CD14-positive monocyte (primary cell): ENCODE measurements around the gene KCTD20. TPM values are rescaled to one million over a fixed set of nuclear protein-coding genes. Genes with fewer than 3 reads are reported as not detected.

Source experiments
- DNase-seq, 3 donors: peaks; one replicate each; pipeline ENCODE4 v3.0.0-alpha.2; 2011 to 2022
- H2AFZ ChIP-seq: 2 replicates; pipeline ENCODE4 v1.6.0; 2012; ENCODE audit warnings: mild to moderate bottlenecking, low read depth, low read length, inconsistent platforms; ENCODE audit not compliant: insufficient read depth, poor library complexity, severe bottlenecking
- H3K27ac ChIP-seq, 2 donors: 1 replicate in 1 of 2; 2 replicates in 1 of 2; pipeline ENCODE4 v1.5.1; 2012 to 2013; ENCODE audit warnings: low read length in 2 of 2, control low read depth in 1 of 2, inconsistent platforms in 1 of 2, low read depth in 1 of 2, mild to moderate bottlenecking in 1 of 2
- H3K27me3 ChIP-seq, 2 donors: one replicate each; pipeline versions ENCODE4 v1.6.0 to v1.6.1; 2011 to 2013; ENCODE audit warnings: low read length in 2 of 2; ENCODE audit not compliant: control insufficient read depth in 2 of 2, insufficient read depth in 2 of 2
- H3K36me3 ChIP-seq, 2 donors: replicated peaks in 1 of 2; 1 replicate in 1 of 2; 2 replicates in 1 of 2; pipeline versions ENCODE4 v1.5.1 to v1.6.1; 2012 to 2013; ENCODE audit warnings: low read length in 2 of 2, control low read depth in 1 of 2, inconsistent platforms in 1 of 2, mild to moderate bottlenecking in 1 of 2; ENCODE audit not compliant: insufficient read depth in 2 of 2, control insufficient read depth in 1 of 2
- H3K4me1 ChIP-seq, 2 donors: 1 replicate in 1 of 2; 2 replicates in 1 of 2; pipeline versions ENCODE4 v1.5.1 to v1.6.1; 2012 to 2013; ENCODE audit warnings: low read length in 2 of 2, control low read depth in 1 of 2, inconsistent platforms in 1 of 2, mild to moderate bottlenecking in 1 of 2, moderate library complexity in 1 of 2; ENCODE audit not compliant: insufficient read depth in 2 of 2, control insufficient read depth in 1 of 2
- H3K4me2 ChIP-seq: replicated peaks from 2 replicates; pipeline ENCODE3; 2012; ENCODE audit warnings: low read length, moderate library complexity, mild to moderate bottlenecking; ENCODE audit not compliant: poor library complexity, severe bottlenecking; ENCODE audit errors: extremely low read depth
- H3K4me3 ChIP-seq, 3 experiments: fragments of 200-600 bp in 1 of 3; sonication (generic) in 1 of 3; replicated peaks in 1 of 3; 1 replicate in 2 of 3; 2 replicates in 1 of 3; pipeline ENCODE4 v1.5.1; 2011 to 2013; ENCODE audit warnings: low read length in 3 of 3, mild to moderate bottlenecking in 3 of 3, control low read depth in 2 of 3, low read depth in 2 of 3, inconsistent platforms in 1 of 3, moderate library complexity in 1 of 3
- H3K79me2 ChIP-seq: 2 replicates; pipeline ENCODE4 v1.6.0; 2012; ENCODE audit warnings: mild to moderate bottlenecking, control low read depth, inconsistent platforms, low read length, moderate library complexity; ENCODE audit not compliant: insufficient read depth
- H3K9ac ChIP-seq: 2 replicates; pipeline ENCODE4 v1.6.0; 2017; ENCODE audit warnings: low read length, mild to moderate bottlenecking; ENCODE audit not compliant: insufficient read depth, poor library complexity, severe bottlenecking
- H3K9me3 ChIP-seq, 2 donors: replicated peaks in 1 of 2; 1 replicate in 1 of 2; 2 replicates in 1 of 2; pipeline versions ENCODE4 v1.5.1 to v1.6.1; 2012 to 2013; ENCODE audit warnings: low read length in 2 of 2, control low read depth in 1 of 2; ENCODE audit not compliant: control insufficient read depth in 1 of 2, insufficient read depth in 1 of 2
- H4K20me1 ChIP-seq: 2 replicates; pipeline ENCODE4 v1.6.0; 2012; ENCODE audit warnings: mild to moderate bottlenecking, low read length, control low read depth, moderate library complexity; ENCODE audit not compliant: insufficient read depth
- H3K27ac Mint-ChIP-seq, 7 donors: one replicate each; pipeline ENCODE4 v1.8.0; 2020; ENCODE audit warnings: mild to moderate bottlenecking in 7 of 7, mixed read lengths in 7 of 7, moderate library complexity in 6 of 7, inconsistent platforms in 2 of 7
- H3K27me3 Mint-ChIP-seq, 3 donors: one replicate each; pipeline ENCODE4 v1.8.0; 2021 to 2022; ENCODE audit warnings: low read depth in 3 of 3, mild to moderate bottlenecking in 3 of 3, mixed read lengths in 3 of 3, moderate library complexity in 3 of 3, inconsistent platforms in 1 of 3
- H3K36me3 Mint-ChIP-seq, 2 donors: one replicate each; pipeline ENCODE4 v1.8.0; 2020; ENCODE audit warnings: mixed read lengths in 2 of 2, inconsistent platforms in 1 of 2, mild to moderate bottlenecking in 1 of 2
- H3K4me1 Mint-ChIP-seq: one replicate; pipeline ENCODE4 v1.8.0; 2020; ENCODE audit warnings: mild to moderate bottlenecking, mixed read lengths
- H3K4me3 Mint-ChIP-seq, 2 donors: one replicate each; pipeline ENCODE4 v1.8.0; 2020; ENCODE audit warnings: mild to moderate bottlenecking in 2 of 2, mixed read lengths in 2 of 2, moderate library complexity in 1 of 2
- H3K9me3 Mint-ChIP-seq, 7 donors: one replicate each; pipeline ENCODE4 v1.8.0; 2020 to 2022; ENCODE audit warnings: mixed read lengths in 7 of 7, mild to moderate bottlenecking in 6 of 7, moderate library complexity in 6 of 7, inconsistent platforms in 2 of 7
- CTCF ChIP-seq: fragments of 200-600 bp; IDR thresholded peaks from one replicate; pipeline ENCODE4 v1.8.0; 2022; ENCODE audit warnings: antibody characterized with exemption, mild to moderate bottlenecking
- WGBS: methylation state at CpG from one replicate; pipeline ENCODE4 v1.1.5; 2013; ENCODE audit warnings: missing lambda C conversion rate; ENCODE audit not compliant: insufficient coverage; 5-methylcytosine and 5-hydroxymethylcytosine counted together
- intact Hi-C, 2 donors: fragments of 100-400 bp; cut with micrococcal nuclease; formaldehyde crosslinking; loops; one replicate each; pipeline versions ENCODE4 v1.15.0 to v1.15.1; 2023
- polyA plus RNA-seq, 3 donors: library from polyadenylated mRNA; depleted of rRNA in 1 of 3; unstranded in 2 of 3; stranded (reverse) in 1 of 3; fragments of 300-500 nt in 2 of 3; fragments of >200 nt in 1 of 3; fragmentation: Illumina TruSeq in 2 of 3; gene quantifications; 1 replicate in 2 of 3; 2 replicates in 1 of 3; pipeline ENCODE4 v1.2.3, GENCODE V29; 2012 to 2021

Gene KCTD20
- polyA plus RNA-seq, 3 donors = 23.7 to 79.7 (median 73.9) TPM

- Histone ChIP-seq H3K4me3 (no peak overlapping the region), H2AFZ (no peak overlapping the region), H3K4me1 (no peaks in the 10 kb centered on the region), H3K9me3 (no peaks in the 10 kb centered on the region), H3K9ac (no peak overlapping the region), H3K79me2 (peaks cover 26% of the 10 kb centered on the region), H3K4me2 (no peak overlapping the region), H3K27me3 (no peaks in the 10 kb centered on the region), H3K27ac (peak overlapping the region in 1 of 2 donors; percentile 7), H4K20me1 (peaks cover 90% of the 10 kb centered on the region), H3K36me3 (peaks cover 96 to 99% of the 10 kb centered on the region in 2 donors)
- peaks cover 0 to 2% (median 0%) of the 10 kb centered on the region in 7 donors for H3K9me3 Mint-ChIP-seq
- H3K4me3 Mint-ChIP-seq = no peak overlapping the region
- peak overlapping the region in 1 of 7 donors; percentile 16 for H3K27ac Mint-ChIP-seq
- intact Hi-C loops = no loop called here
- no peak for DNase-seq
- peaks cover 0 to 3% (median 0%) of the 10 kb centered on the region in 3 donors for H3K27me3 Mint-ChIP-seq
- TF ChIP-seq CTCF = no peak
- H3K36me3 Mint-ChIP-seq = peaks cover 77 to 92% of the 10 kb centered on the region in 2 donors
- peaks cover 2% of the 10 kb centered on the region for H3K4me1 Mint-ChIP-seq
- WGBS = no CpG with 5 or more reads among the region's 6 CpGs
Measured at GRCh38 chr6:36505744-36506534, 63.1 kb downstream of the KCTD20 start.

GRCh38 chr6:36506611-36507010 lies 63.8 kb downstream of the KCTD20 start:
- no CpG with 5 or more reads among the region's 2 CpGs for WGBS
- Histone ChIP-seq H3K27me3 (no peaks in the 10 kb centered on the region), H2AFZ (no peak overlapping the region), H3K79me2 (peaks cover 27% of the 10 kb centered on the region), H3K4me2 (no peak overlapping the region), H3K36me3 (peaks cover 96 to 100% of the 10 kb centered on the region in 2 donors), H3K9me3 (no peaks in the 10 kb centered on the region), H3K9ac (no peak overlapping the region), H3K4me1 (no peaks in the 10 kb centered on the region), H4K20me1 (peaks cover 93% of the 10 kb centered on the region), H3K27ac (peak overlapping the region in 1 of 2 donors; percentile 15), H3K4me3 (no peak overlapping the region)
- H3K4me1 Mint-ChIP-seq = peaks cover 2% of the 10 kb centered on the region
- peak overlapping the region in 2 of 7 donors; percentile 6 to 48 for H3K27ac Mint-ChIP-seq
- no peak overlapping the region for H3K4me3 Mint-ChIP-seq
- peaks cover 0 to 3% (median 0%) of the 10 kb centered on the region in 3 donors for H3K27me3 Mint-ChIP-seq
- intact Hi-C loops = no loop called here
- peaks cover 0 to 2% (median 0%) of the 10 kb centered on the region in 7 donors for H3K9me3 Mint-ChIP-seq
- no peak for TF ChIP-seq CTCF
- DNase-seq = no peak
- H3K36me3 Mint-ChIP-seq = peaks cover 79 to 93% of the 10 kb centered on the region in 2 donors
